H9 (cell line): ENCODE measurements around the gene SLC11A1. TPM values are rescaled to one million over a fixed set of nuclear protein-coding genes. Genes with fewer than 3 reads are reported as not detected.

Experiments
- DNase-seq: peaks from one replicate; pipeline ENCODE4 v3.0.0-alpha.2; 2017
- H2AFZ ChIP-seq: one replicate; pipeline ENCODE4 v1.6.1; 2013; ENCODE audit warnings: mild to moderate bottlenecking, low read length, control low read depth, moderate library complexity
- H2AK5ac ChIP-seq: 2 replicates; pipeline ENCODE4 v1.6.1; 2013; ENCODE audit warnings: low read length, control low read depth, mixed read lengths; ENCODE audit not compliant: insufficient read length
- H2BK120ac ChIP-seq: one replicate; pipeline ENCODE4 v1.6.1; 2013; ENCODE audit warnings: low read depth, mild to moderate bottlenecking, low read length, control low read depth, inconsistent platforms; ENCODE audit not compliant: poor library complexity, severe bottlenecking
- H2BK12ac ChIP-seq: 2 replicates; pipeline ENCODE4 v1.6.1; 2013; ENCODE audit warnings: low read length, control low read depth, mixed read lengths, low read depth; ENCODE audit not compliant: insufficient read length
- H2BK15ac ChIP-seq: 2 replicates; pipeline ENCODE4 v1.6.1; 2013; ENCODE audit warnings: low read depth, low read length, control low read depth
- H2BK20ac ChIP-seq: one replicate; pipeline ENCODE4 v1.6.1; 2013; ENCODE audit warnings: low read depth, mild to moderate bottlenecking, low read length, control low read depth, inconsistent platforms; ENCODE audit not compliant: poor library complexity, severe bottlenecking
- H2BK5ac ChIP-seq: 2 replicates; pipeline ENCODE4 v1.6.1; 2013; ENCODE audit warnings: low read length, control low read depth, mixed read lengths; ENCODE audit not compliant: insufficient read length
- H3K14ac ChIP-seq: 2 replicates; pipeline ENCODE4 v1.6.1; 2013; ENCODE audit warnings: low read length, control low read depth; ENCODE audit not compliant: insufficient read depth
- H3K18ac ChIP-seq: 2 replicates; pipeline ENCODE4 v1.6.1; 2013; ENCODE audit warnings: low read depth, mild to moderate bottlenecking, mixed read lengths, low read length, control low read depth; ENCODE audit not compliant: insufficient read length
- H3K23ac ChIP-seq: 2 replicates; pipeline ENCODE4 v1.6.1; 2013; ENCODE audit warnings: low read length, control low read depth, mixed read lengths, low read depth; ENCODE audit not compliant: insufficient read length
- H3K23me2 ChIP-seq: 2 replicates; pipeline ENCODE4 v1.6.1; 2013; ENCODE audit warnings: low read depth, mild to moderate bottlenecking, mixed read lengths, low read length, control low read depth; ENCODE audit not compliant: insufficient read length, poor library complexity, severe bottlenecking
- H3K27ac ChIP-seq: 2 replicates; pipeline ENCODE4 v1.5.1; 2013; ENCODE audit warnings: low read length, control low read depth, mixed read lengths, low read depth; ENCODE audit not compliant: insufficient read length
- H3K27me3 ChIP-seq: 2 replicates; pipeline ENCODE4 v1.6.1; 2013; ENCODE audit warnings: low read length, control low read depth, inconsistent platforms; ENCODE audit not compliant: insufficient read depth
- H3K4ac ChIP-seq: 2 replicates; pipeline ENCODE4 v1.6.1; 2013; ENCODE audit warnings: low read depth, mild to moderate bottlenecking, control low read depth, inconsistent platforms, low read length, moderate library complexity
- H3K4me1 ChIP-seq: 2 replicates; pipeline ENCODE4 v1.6.1; 2013; ENCODE audit warnings: low read length, control low read depth, inconsistent platforms; ENCODE audit not compliant: insufficient read depth
- H3K4me2 ChIP-seq: 2 replicates; pipeline ENCODE4 v1.6.1; 2013; ENCODE audit warnings: low read length, control low read depth, mixed read lengths; ENCODE audit not compliant: insufficient read length, insufficient read depth
- H3K56ac ChIP-seq: 2 replicates; pipeline ENCODE4 v1.6.1; 2013; ENCODE audit warnings: low read depth, mild to moderate bottlenecking, mixed read lengths, low read length, control low read depth; ENCODE audit not compliant: insufficient read length
- H3K79me1 ChIP-seq: 2 replicates; pipeline ENCODE4 v1.6.1; 2013; ENCODE audit warnings: low read depth, mild to moderate bottlenecking, moderate library complexity, low read length, control low read depth, inconsistent platforms; ENCODE audit not compliant: insufficient read depth, poor library complexity, severe bottlenecking
- H3K79me2 ChIP-seq: 2 replicates; pipeline ENCODE4 v1.6.1; 2013; ENCODE audit warnings: low read length, control low read depth, inconsistent platforms; ENCODE audit not compliant: insufficient read depth
- H3K9ac ChIP-seq: 2 replicates; pipeline ENCODE4 v1.6.1; 2013; ENCODE audit warnings: low read length, control low read depth, mixed read lengths; ENCODE audit not compliant: insufficient read length; ENCODE audit errors: extremely low read depth
- H3K9me3 ChIP-seq: one replicate; pipeline ENCODE4 v1.6.1; 2013; ENCODE audit warnings: low read depth, low read length, inconsistent platforms; ENCODE audit not compliant: control insufficient read depth
- H3T11ph ChIP-seq: one replicate; pipeline ENCODE4 v1.6.1; 2013; ENCODE audit warnings: mild to moderate bottlenecking, low read length, control low read depth, inconsistent platforms
- H4K20me1 ChIP-seq: one replicate; pipeline ENCODE4 v1.6.1; 2013; ENCODE audit not compliant: control insufficient read depth, insufficient read length, insufficient read depth
- H4K5ac ChIP-seq: 2 replicates; pipeline ENCODE4 v1.6.1; 2013; ENCODE audit warnings: low read depth, mild to moderate bottlenecking, mixed read lengths, low read length, control low read depth; ENCODE audit not compliant: insufficient read length
- H4K8ac ChIP-seq: replicated peaks from 2 replicates; pipeline ENCODE4 v1.6.1; 2013; ENCODE audit warnings: low read length, control low read depth, mixed read lengths, low read depth; ENCODE audit not compliant: insufficient read length
- H4K91ac ChIP-seq: 2 replicates; pipeline ENCODE4 v1.6.1; 2013; ENCODE audit warnings: low read depth, mild to moderate bottlenecking, moderate library complexity, mixed read lengths, low read length, control low read depth; ENCODE audit not compliant: insufficient read length
- H3K27ac Mint-ChIP-seq, 3 experiments: 2 replicates in 2 of 3; 3 replicates in 1 of 3; pipeline ENCODE4 v1.8.0; 2020 to 2021; ENCODE audit warnings: mixed read lengths in 3 of 3, mild to moderate bottlenecking in 1 of 3, moderate library complexity in 1 of 3
- H3K27me3 Mint-ChIP-seq: 2 replicates; pipeline ENCODE4 v1.8.0; 2021; ENCODE audit warnings: low read depth, mild to moderate bottlenecking, moderate library complexity, mixed read lengths
- H3K36me3 Mint-ChIP-seq, 3 experiments: 2 replicates in 2 of 3; 3 replicates in 1 of 3; pipeline ENCODE4 v1.8.0; 2020 to 2021; ENCODE audit warnings: low read depth in 3 of 3, mixed read lengths in 3 of 3; ENCODE audit not compliant: insufficient read depth in 1 of 3
- H3K4me1 Mint-ChIP-seq, 2 experiments: 2 replicates each; pipeline ENCODE4 v1.8.0; 2020; ENCODE audit warnings: mixed read lengths in 2 of 2
- H3K4me3 Mint-ChIP-seq, 2 experiments: 2 replicates in 1 of 2; 3 replicates in 1 of 2; pipeline ENCODE4 v1.8.0; 2020 to 2021; ENCODE audit warnings: mild to moderate bottlenecking in 2 of 2, mixed read lengths in 2 of 2, moderate library complexity in 1 of 2
- H3K9me3 Mint-ChIP-seq, 2 experiments: 2 replicates in 1 of 2; 3 replicates in 1 of 2; pipeline ENCODE4 v1.8.0; 2020; ENCODE audit warnings: mild to moderate bottlenecking in 2 of 2, mixed read lengths in 2 of 2, moderate library complexity in 1 of 2
- WGBS: extraction: QIAGEN DNeasy Blood & Tissue Kit; methylation state at CpG from one replicate; pipeline ENCODE4 v1.1.7; 2013; ENCODE audit warnings: missing lambda C conversion rate, low lambda C conversion rate, mixed read lengths; ENCODE audit not compliant: insufficient read length; ENCODE audit errors: extremely low coverage; 5-methylcytosine and 5-hydroxymethylcytosine counted together
- total RNA-seq: library from RNA; stranded (reverse); gene quantifications from 2 replicates; pipeline ENCODE4 v1.2.1, GENCODE V29; 2021
- TF ChIP-seq, protein P1 (sequence below): fragments of 200-600 bp; sonication (generic); conservative IDR thresholded peaks from 3 replicates; pipeline ENCODE4 v1.8.0; 2021; ENCODE audit warnings: antibody characterized with exemption, mild to moderate bottlenecking

The SLC11A1 gene
- total RNA-seq, 1 experiment from 2014 or later = 0.11 TPM

DNA sequence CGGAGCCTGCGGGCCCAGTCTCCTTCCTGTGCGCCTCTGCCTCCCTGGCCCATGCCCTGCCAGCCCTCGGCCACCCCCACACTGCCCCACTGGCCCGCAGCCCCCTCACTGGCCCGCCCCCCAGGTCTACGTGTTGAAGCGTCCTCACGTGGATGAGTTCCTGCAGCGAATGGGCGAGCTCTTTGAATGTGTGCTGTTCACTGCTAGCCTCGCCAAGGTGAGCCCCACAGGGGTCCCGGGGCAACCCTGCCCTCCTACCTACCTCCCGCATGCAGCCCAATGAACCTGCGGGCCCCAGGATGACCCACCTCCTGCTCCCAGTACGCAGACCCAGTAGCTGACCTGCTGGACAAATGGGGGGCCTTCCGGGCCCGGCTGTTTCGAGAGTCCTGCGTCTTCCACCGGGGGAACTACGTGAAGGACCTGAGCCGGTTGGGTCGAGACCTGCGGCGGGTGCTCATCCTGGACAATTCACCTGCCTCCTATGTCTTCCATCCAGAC is 20.9 kb downstream of the SLC11A1 start:
- Histone ChIP-seq H3T11ph (no peak overlapping the region), H2AK5ac (no peak overlapping the region), H3K9ac (no peak overlapping the region), H3K9me3 (no peaks in the 10 kb centered on the region), H3K23me2 (peaks cover 25% of the 10 kb centered on the region), H3K79me2 (no peaks in the 10 kb centered on the region), H3K18ac (no peak overlapping the region), H2BK5ac (no peak overlapping the region), H3K4me2 (no peak overlapping the region), H2AFZ (no peak overlapping the region), H3K14ac (no peak overlapping the region), H3K4me1 (peaks cover 4% of the 10 kb centered on the region; the same call in 1 of the 2 replicates), H4K20me1 (no peaks in the 10 kb centered on the region), H2BK15ac (no peak overlapping the region), H3K23ac (no peak overlapping the region), H4K5ac (no peak overlapping the region), H3K4ac (no peak overlapping the region), H3K27ac (no peak overlapping the region), H2BK12ac (no peak overlapping the region), H3K79me1 (no peaks in the 10 kb centered on the region), H3K27me3 (peaks cover 8% of the 10 kb centered on the region; the same call in 1 of the 2 replicates), H3K56ac (no peak overlapping the region), H2BK20ac (no peak overlapping the region), H2BK120ac (no peak overlapping the region), H4K91ac (no peak overlapping the region), H4K8ac (no peak overlapping the region)
- DNase-seq = no peak
- Mint-ChIP-seq H3K36me3 (peaks cover 4 to 25% (median 22%) of the 10 kb centered on the region in 3 experiments; a peak in 6 of 7 replicates), H3K27me3 (peaks cover 12% of the 10 kb centered on the region), H3K4me1 (peaks cover 19 to 29% of the 10 kb centered on the region in 2 experiments), H3K27ac (peak overlapping the region in 1 of 3 experiments; percentile 55; a peak in 1 of 7 replicates), H3K4me3 (no peak overlapping the region), H3K9me3 (no peaks in the 10 kb centered on the region)
- TF ChIP-seq, protein P1, sequence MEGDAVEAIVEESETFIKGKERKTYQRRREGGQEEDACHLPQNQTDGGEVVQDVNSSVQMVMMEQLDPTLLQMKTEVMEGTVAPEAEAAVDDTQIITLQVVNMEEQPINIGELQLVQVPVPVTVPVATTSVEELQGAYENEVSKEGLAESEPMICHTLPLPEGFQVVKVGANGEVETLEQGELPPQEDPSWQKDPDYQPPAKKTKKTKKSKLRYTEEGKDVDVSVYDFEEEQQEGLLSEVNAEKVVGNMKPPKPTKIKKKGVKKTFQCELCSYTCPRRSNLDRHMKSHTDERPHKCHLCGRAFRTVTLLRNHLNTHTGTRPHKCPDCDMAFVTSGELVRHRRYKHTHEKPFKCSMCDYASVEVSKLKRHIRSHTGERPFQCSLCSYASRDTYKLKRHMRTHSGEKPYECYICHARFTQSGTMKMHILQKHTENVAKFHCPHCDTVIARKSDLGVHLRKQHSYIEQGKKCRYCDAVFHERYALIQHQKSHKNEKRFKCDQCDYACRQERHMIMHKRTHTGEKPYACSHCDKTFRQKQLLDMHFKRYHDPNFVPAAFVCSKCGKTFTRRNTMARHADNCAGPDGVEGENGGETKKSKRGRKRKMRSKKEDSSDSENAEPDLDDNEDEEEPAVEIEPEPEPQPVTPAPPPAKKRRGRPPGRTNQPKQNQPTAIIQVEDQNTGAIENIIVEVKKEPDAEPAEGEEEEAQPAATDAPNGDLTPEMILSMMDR = no peak
- no CpG with 5 or more reads among the region's 26 CpGs for WGBS
